Measurements from ENCODE around the gene CHST6.

The CHST6 gene

GRCh38 chr16:75455677-75456076, 39.6 kb downstream of the CHST6 start:
- Histone ChIP-seq H3K27ac (ENCODE audit: low read length) (no peak overlapping the region), H3K4me3 (ENCODE audit: low read length) (no peak overlapping the region), H3K4me1 (ENCODE audit: low read length) (no peaks in the 10 kb centered on the region), H3K79me2 (ENCODE audit: low read length) (peaks cover 71% of the 10 kb centered on the region), H3K4me2 (ENCODE audit: low read length) (no peak overlapping the region), H2AFZ (ENCODE audit: low read depth, low read length) (no peak overlapping the region), H3K9ac (ENCODE audit: low read length) (no peak overlapping the region), H3K36me3 (replicated peaks; ENCODE audit: low read depth, low read length) (peaks cover 2% of the 10 kb centered on the region), H3K9me3 (ENCODE audit: insufficient read depth, low read length) (no peaks in the 10 kb centered on the region), H3K27me3 (ENCODE audit: low read depth, low read length) (no peaks in the 10 kb centered on the region), H4K20me1 (ENCODE audit: insufficient read depth, low read length) (peaks cover 55% of the 10 kb centered on the region)
- no peak for TF ChIP-seq EZH2phosphoT487 (IDR thresholded peaks at IDR 0.05; ENCODE audit: low read depth)
- TF ChIP-seq CTCF (IDR thresholded peaks at IDR 0.05; ENCODE audit: low read depth, low read length) = no peak

GRCh38 chr16:75452464-75453190, 42.6 kb downstream of the CHST6 start:
- Histone ChIP-seq H3K79me2 (ENCODE audit: low read length) (peaks cover 46% of the 10 kb centered on the region), H3K4me2 (ENCODE audit: low read length) (no peak overlapping the region), H3K36me3 (replicated peaks; ENCODE audit: low read depth, low read length) (peaks cover 5% of the 10 kb centered on the region), H2AFZ (ENCODE audit: low read depth, low read length) (no peak overlapping the region), H4K20me1 (ENCODE audit: insufficient read depth, low read length) (peaks cover 32% of the 10 kb centered on the region), H3K4me1 (ENCODE audit: low read length) (no peaks in the 10 kb centered on the region), H3K27ac (ENCODE audit: low read length) (no peak overlapping the region), H3K9ac (ENCODE audit: low read length) (no peak overlapping the region), H3K27me3 (ENCODE audit: low read depth, low read length) (no peaks in the 10 kb centered on the region), H3K4me3 (ENCODE audit: low read length) (no peak overlapping the region), H3K9me3 (ENCODE audit: insufficient read depth, low read length) (no peaks in the 10 kb centered on the region)
- no peak for TF ChIP-seq EZH2phosphoT487 (IDR thresholded peaks at IDR 0.05; ENCODE audit: low read depth)
- no peak for TF ChIP-seq CTCF (IDR thresholded peaks at IDR 0.05; ENCODE audit: low read depth, low read length)

GRCh38 chr16:75446416-75446815, 48.8 kb downstream of the CHST6 start:
- Histone ChIP-seq H3K9ac (ENCODE audit: low read length) (no peak overlapping the region), H3K27me3 (ENCODE audit: low read depth, low read length) (no peaks in the 10 kb centered on the region), H3K79me2 (ENCODE audit: low read length) (no peaks in the 10 kb centered on the region), H3K9me3 (ENCODE audit: insufficient read depth, low read length) (no peaks in the 10 kb centered on the region), H3K36me3 (replicated peaks; ENCODE audit: low read depth, low read length) (peaks cover 5% of the 10 kb centered on the region), H4K20me1 (ENCODE audit: insufficient read depth, low read length) (no peaks in the 10 kb centered on the region), H3K4me3 (ENCODE audit: low read length) (no peak overlapping the region), H3K27ac (ENCODE audit: low read length) (no peak overlapping the region), H2AFZ (ENCODE audit: low read depth, low read length) (no peak overlapping the region), H3K4me1 (ENCODE audit: low read length) (no peaks in the 10 kb centered on the region), H3K4me2 (ENCODE audit: low read length) (no peak overlapping the region)
- TF ChIP-seq EZH2phosphoT487 (IDR thresholded peaks at IDR 0.05; ENCODE audit: low read depth) = no peak
- TF ChIP-seq CTCF (IDR thresholded peaks at IDR 0.05; ENCODE audit: low read depth, low read length) = no peak

GRCh38 chr16:75445298-75445697, 49.9 kb downstream of the CHST6 start:
- no peak overlapping the region for H3K9ac ChIP-seq (ENCODE audit: low read length)
- no peak overlapping the region for H2AFZ ChIP-seq (ENCODE audit: low read depth, low read length)
- no peaks in the 10 kb centered on the region for H3K27me3 ChIP-seq (ENCODE audit: low read depth, low read length)
- no peaks in the 10 kb centered on the region for H3K79me2 ChIP-seq (ENCODE audit: low read length)
- peaks cover 5% of the 10 kb centered on the region for H3K36me3 ChIP-seq (replicated peaks; ENCODE audit: low read depth, low read length)
- no peak overlapping the region for H3K4me2 ChIP-seq (ENCODE audit: low read length)
- no peak for TF ChIP-seq EZH2phosphoT487 (IDR thresholded peaks at IDR 0.05; ENCODE audit: low read depth)
- no peak for TF ChIP-seq CTCF (IDR thresholded peaks at IDR 0.05; ENCODE audit: low read depth, low read length)
- no peaks in the 10 kb centered on the region for H3K4me1 ChIP-seq (ENCODE audit: low read length)
- no peaks in the 10 kb centered on the region for H3K9me3 ChIP-seq (ENCODE audit: insufficient read depth, low read length)
- no peaks in the 10 kb centered on the region for H4K20me1 ChIP-seq (ENCODE audit: insufficient read depth, low read length)
- H3K27ac ChIP-seq (ENCODE audit: low read length) = no peak overlapping the region
- H3K4me3 ChIP-seq (ENCODE audit: low read length) = no peak overlapping the region

All from OCI-LY3 (cell line).